ENCODE measurements around the gene ZNF710. TPM values are rescaled to one million over a fixed set of nuclear protein-coding genes. Genes with fewer than 3 reads are reported as not detected.

Gene ZNF710
- total and polyA plus RNA-seq, 9 of the 15 experiments (the other 6 are each of a cell fraction or from before 2014, with no cell fraction given), result 0.56 to 14.2 (median 5.2) TPM

DNA sequence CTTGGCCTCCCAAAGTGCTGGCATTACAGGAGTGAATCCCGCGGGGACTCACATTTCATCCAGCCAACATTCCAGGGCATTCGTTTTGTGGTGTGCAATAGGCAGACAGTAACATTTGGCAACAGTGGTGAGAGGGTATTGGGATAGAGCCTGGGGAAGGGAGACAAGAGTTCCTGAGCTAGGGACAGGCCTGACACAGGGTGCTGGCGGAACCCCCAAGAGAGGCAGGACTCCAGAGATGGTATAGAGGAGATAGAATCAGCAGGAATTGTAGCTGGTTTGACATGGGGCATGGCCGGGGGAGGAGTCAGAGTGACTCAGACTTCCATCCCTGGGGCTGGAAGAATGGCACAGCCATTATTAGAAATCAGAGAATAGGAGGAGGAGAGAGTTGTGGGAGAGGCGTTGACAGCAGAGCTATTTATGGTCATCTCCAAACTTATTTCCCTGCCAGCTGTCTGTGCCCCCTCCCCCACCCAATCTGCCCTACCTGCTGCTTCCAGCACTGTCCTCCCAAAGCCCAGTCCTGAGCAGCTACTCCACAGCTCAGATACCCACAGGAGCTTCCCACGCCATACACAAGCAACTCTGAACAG lies 105.5 kb downstream of the ZNF710 start (continued):
- TF ChIP-seq, protein P1, sequence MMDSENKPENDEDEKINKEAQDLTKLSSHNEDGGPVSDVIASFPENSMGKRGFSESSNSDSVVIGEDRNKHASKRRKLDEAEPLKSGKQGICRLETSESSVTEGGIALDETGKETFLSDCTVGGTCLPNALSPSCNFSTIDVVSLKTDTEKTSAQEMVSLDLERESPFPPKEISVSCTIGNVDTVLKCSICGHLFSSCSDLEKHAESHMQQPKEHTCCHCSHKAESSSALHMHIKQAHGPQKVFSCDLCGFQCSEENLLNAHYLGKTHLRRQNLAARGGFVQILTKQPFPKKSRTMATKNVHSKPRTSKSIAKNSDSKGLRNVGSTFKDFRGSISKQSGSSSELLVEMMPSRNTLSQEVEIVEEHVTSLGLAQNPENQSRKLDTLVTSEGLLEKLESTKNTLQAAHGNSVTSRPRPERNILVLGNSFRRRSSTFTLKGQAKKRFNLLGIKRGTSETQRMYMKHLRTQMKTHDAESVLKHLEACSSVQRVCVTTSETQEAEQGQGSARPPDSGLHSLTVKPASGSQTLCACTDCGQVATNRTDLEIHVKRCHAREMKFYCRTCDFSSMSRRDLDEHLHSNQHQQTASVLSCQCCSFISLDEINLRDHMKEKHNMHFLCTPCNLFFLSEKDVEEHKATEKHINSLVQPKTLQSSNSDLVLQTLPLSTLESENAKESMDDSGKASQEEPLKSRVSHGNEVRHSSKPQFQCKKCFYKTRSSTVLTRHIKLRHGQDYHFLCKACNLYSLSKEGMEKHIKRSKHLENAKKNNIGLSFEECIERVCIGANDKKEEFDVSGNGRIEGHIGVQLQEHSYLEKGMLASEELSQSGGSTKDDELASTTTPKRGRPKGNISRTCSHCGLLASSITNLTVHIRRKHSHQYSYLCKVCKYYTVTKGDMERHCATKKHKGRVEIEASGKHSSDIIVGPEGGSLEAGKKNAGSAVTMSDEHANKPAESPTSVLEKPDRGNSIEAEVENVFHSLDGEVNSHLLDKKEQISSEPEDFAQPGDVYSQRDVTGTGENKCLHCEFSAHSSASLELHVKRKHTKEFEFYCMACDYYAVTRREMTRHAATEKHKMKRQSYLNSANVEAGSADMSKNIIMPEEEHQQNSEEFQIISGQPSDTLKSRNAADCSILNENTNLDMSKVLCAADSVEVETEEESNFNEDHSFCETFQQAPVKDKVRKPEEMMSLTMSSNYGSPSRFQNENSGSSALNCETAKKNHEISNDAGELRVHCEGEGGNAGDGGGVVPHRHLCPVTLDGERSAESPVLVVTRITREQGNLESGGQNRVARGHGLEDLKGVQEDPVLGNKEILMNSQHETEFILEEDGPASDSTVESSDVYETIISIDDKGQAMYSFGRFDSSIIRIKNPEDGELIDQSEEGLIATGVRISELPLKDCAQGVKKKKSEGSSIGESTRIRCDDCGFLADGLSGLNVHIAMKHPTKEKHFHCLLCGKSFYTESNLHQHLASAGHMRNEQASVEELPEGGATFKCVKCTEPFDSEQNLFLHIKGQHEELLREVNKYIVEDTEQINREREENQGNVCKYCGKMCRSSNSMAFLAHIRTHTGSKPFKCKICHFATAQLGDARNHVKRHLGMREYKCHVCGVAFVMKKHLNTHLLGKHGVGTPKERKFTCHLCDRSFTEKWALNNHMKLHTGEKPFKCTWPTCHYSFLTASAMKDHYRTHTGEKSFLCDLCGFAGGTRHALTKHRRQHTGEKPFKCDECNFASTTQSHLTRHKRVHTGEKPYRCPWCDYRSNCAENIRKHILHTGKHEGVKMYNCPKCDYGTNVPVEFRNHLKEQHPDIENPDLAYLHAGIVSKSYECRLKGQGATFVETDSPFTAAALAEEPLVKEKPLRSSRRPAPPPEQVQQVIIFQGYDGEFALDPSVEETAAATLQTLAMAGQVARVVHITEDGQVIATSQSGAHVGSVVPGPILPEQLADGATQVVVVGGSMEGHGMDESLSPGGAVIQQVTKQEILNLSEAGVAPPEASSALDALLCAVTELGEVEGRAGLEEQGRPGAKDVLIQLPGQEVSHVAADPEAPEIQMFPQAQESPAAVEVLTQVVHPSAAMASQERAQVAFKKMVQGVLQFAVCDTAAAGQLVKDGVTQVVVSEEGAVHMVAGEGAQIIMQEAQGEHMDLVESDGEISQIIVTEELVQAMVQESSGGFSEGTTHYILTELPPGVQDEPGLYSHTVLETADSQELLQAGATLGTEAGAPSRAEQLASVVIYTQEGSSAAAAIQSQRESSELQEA (IDR thresholded peaks at IDR 0.05; ENCODE audit: low read depth), result no peak
- TF ChIP-seq POLR3A (IDR thresholded peaks at IDR 0.05; ENCODE audit: borderline replicate concordance, extremely low read depth, insufficient read depth, insufficient read length), result no peak
- TF ChIP-seq NFIX (CRISPR knock-in tag; IDR thresholded peaks at IDR 0.05; ENCODE audit: low read depth), result no peak
- TF ChIP-seq, protein P2, sequence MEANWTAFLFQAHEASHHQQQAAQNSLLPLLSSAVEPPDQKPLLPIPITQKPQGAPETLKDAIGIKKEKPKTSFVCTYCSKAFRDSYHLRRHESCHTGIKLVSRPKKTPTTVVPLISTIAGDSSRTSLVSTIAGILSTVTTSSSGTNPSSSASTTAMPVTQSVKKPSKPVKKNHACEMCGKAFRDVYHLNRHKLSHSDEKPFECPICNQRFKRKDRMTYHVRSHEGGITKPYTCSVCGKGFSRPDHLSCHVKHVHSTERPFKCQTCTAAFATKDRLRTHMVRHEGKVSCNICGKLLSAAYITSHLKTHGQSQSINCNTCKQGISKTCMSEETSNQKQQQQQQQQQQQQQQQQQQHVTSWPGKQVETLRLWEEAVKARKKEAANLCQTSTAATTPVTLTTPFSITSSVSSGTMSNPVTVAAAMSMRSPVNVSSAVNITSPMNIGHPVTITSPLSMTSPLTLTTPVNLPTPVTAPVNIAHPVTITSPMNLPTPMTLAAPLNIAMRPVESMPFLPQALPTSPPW (CRISPR knock-in tag; IDR thresholded peaks at IDR 0.05), result peak; percentile 21; the same call in 1 of the 2 replicates
- TF ChIP-seq ZBTB1 (CRISPR knock-in tag; IDR thresholded peaks at IDR 0.05; ENCODE audit: borderline replicate concordance, low read depth), result no peak
- no peak for TF ChIP-seq SRF (CRISPR knock-in tag; IDR thresholded peaks at IDR 0.05)
- TF ChIP-seq, protein P3, sequence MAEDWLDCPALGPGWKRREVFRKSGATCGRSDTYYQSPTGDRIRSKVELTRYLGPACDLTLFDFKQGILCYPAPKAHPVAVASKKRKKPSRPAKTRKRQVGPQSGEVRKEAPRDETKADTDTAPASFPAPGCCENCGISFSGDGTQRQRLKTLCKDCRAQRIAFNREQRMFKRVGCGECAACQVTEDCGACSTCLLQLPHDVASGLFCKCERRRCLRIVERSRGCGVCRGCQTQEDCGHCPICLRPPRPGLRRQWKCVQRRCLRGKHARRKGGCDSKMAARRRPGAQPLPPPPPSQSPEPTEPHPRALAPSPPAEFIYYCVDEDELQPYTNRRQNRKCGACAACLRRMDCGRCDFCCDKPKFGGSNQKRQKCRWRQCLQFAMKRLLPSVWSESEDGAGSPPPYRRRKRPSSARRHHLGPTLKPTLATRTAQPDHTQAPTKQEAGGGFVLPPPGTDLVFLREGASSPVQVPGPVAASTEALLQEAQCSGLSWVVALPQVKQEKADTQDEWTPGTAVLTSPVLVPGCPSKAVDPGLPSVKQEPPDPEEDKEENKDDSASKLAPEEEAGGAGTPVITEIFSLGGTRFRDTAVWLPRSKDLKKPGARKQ (CRISPR knock-in tag; IDR thresholded peaks at IDR 0.05), result no peak
- no peak for TF ChIP-seq PCBP2 (IDR thresholded peaks at IDR 0.05; ENCODE audit: low read depth, low read length, poor library complexity, severe bottlenecking)
- peak; percentile 73 for TF ChIP-seq MEIS2 (IDR thresholded peaks at IDR 0.05; ENCODE audit: partially characterized antibody)
- 0 out of 4 replicates have a peak, but pooled peaks of 1 of the 2 experiments have one; percentile 27 for TF ChIP-seq RCOR1 (IDR thresholded peaks at IDR 0.05; ENCODE audit: borderline replicate concordance in 1 of 2, low read depth in 2 of 2, low read length in 2 of 2)
- TF ChIP-seq, protein P4, sequence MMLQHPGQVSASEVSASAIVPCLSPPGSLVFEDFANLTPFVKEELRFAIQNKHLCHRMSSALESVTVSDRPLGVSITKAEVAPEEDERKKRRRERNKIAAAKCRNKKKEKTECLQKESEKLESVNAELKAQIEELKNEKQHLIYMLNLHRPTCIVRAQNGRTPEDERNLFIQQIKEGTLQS (IDR thresholded peaks at IDR 0.05), result peak; percentile 43; the same call in 1 of the 2 replicates
- TF ChIP-seq, protein P4 (CRISPR knock-in tag; conservative IDR thresholded peaks at IDR 0.05), result no peak
- TF ChIP-seq PTTG1 (tag; IDR thresholded peaks at IDR 0.05; ENCODE audit: low read depth), result no peak
- TF ChIP-seq ZC3H8 (IDR thresholded peaks at IDR 0.05), result no peak
- TF ChIP-seq ETV5 (CRISPR knock-in tag; IDR thresholded peaks at IDR 0.05; ENCODE audit: low read depth), result no peak

Measured in K562 (cell line).